Pons (tissue), 1 donor: ENCODE results near the gene PLIN1.

Experiments used
- DNase-seq: peaks from one replicate; pipeline ENCODE4 v3.0.0-alpha.2; 2016; ENCODE audit warnings: low spot score

Gene PLIN1

DNA sequence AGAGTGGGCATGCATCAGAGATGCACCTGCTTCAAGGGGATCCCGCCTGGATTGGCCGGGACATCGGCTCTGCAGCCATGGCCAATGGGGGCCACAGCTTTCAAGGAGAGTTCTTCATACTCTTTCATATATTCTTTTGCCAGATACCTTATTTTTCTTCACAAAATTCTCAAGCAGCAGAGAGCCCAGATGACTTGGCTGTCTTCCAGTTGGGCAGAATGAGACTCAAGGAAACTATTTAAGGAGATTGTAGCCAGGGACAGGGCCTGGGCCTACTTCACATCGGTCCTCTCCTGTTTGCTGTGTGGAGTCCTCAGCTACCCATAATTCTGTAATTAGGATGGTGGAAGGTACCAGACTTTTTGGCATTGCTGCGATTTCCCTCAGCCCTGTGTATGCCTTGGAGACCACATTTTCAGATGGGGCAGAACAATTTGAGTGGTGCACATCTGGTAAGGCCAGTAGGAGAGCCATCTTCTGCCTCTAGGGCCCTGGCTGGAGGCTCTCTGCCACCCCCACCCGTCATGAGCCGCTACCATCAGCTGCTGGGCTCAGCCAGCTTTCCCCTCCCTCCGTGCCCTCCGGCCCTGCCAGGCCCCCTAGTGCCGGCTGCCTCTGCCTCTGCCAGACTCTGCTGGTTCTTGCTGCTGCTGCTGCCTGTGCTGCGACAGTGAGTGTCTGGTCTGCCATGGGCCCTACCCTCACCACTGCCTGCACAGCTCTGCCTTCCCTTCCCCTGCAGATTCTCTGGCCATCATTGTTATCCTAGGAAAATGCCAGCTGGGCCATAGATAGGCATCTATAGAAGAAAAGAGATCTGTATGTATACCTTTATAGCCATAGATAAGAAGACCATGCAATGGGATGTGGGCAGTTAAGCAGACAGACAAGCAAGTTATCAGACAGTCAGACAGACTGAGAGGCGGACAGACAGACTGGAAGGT lies 6.7 kb downstream of the PLIN1 start:
- peak; percentile 18 for DNase-seq

DNA sequence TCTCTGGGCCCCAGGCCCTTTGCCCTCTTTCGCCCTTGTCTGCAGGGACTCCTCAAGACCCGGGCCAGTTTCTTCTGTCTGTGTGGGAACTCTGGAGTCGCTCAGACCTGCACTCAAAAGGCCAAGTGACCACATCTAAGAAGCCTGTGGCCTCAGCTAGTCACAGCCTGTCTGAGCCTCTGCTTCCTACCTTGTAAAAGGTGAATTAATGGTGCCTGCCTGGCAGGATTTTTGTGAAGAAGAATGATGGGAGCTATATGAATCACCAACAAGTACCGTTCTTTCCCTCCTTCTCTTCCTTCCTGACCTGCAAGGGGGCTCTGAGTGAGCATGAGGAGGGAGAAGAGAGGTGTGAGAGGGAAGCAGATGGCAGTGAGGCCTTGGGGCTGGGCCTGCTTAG lies 7.5 kb downstream of the PLIN1 start:
- DNase-seq, result no peak

DNA sequence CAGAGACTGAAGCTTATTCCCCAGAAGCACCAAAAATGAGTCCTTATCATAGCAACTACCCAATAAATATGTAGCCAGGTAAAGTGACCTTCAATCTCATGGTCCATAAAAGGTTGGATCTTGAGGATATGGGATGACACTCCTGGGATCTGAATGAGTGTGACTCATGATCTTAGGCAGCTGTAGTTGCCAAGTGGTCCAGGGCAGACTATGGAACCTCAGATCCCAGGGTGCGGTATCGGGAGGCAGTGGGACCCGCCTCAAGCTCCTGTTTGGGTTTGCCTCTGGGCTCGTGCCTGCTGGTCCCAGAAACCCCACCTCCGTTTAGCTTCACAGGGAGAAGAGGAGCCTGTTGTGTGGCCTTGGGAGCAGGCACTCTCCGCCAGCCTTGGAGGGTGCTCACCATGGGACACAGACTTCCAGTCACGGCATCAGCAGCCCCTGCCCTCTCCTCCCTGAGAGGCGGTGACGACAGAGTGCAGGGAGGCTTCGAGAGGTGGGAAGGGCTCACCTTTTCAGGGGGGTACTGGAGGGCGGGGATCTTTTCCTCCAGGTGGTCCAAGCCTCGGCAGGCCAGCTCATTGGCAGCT lies 8.1 kb downstream of the PLIN1 start:
- no peak for DNase-seq

DNA sequence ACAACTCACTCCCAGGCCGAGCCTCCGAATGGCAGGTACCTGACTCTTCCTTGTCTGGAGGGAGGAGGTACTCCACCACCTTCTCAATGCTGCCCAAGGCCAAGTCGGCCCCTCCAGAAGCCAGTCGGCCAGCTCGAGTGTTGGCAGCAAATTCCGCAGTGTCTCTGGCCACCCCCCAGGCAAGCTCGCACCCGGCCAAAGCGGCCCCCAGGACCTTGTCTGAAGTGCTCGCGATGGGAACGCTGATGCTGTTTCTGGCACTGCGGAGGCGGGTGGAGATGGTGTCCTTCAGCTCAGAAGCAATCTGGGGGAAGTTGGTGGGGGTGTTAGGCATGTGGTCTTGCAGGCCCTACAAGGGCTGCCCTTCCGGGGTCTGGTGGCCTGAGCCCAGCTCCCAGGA lies 9.2 kb downstream of the PLIN1 start:
- DNase-seq, result no peak

DNA sequence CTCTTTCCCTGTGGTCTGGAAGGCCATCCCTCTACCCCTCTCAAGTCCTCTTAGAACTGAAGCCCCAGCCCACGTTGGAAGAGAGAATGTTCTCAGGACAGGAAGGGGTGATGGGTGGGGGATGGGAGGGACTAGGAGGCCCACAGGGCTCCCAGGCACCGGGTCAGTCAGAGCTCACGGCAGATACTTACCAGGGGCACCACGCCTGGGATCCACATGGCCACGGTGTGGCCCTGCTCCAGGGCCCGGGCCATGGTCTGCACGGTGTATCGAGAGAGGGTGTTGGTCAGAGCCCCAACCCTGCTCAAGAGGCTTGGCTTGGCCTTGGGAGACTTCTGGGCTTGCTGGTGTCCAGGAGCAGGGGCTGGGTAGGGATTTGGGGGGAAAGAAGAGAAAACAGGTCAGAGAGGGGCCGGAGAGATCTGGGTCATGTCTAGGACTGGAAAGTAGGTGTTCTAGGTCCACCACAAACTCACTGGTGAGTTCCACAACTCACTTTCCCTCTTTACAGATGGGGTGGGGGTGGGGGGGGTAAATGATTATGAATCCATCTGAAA lies 9.8 kb downstream of the PLIN1 start:
- no peak for DNase-seq

- DNase-seq, result no peak
Observed at GRCh38 chr15:89668171-89668570, 11.0 kb downstream of the PLIN1 start.

DNA sequence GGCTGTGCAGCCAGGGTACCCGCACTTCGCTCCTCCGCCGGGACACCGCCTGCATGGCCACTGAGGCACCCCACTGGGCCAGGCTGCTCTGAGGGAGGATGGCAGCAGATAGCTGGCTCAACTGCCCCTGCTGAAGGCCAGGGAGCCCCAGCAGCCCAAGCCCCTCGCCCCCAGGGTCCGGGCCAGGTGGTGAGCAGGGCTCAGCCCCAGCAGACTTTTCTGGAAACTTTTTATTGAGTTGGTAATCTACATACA lies 11.5 kb downstream of the PLIN1 start:
- DNase-seq, result no peak

- DNase-seq, result no peak
Observed at GRCh38 chr15:89666858-89667705, 12.1 kb downstream of the PLIN1 start.

GRCh38 chr15:89666184-89666857 lies 12.8 kb downstream of the PLIN1 start:
- no peak for DNase-seq

- DNase-seq, result no peak
Observed at GRCh38 chr15:89665449-89666181, 13.6 kb downstream of the PLIN1 start.

DNA sequence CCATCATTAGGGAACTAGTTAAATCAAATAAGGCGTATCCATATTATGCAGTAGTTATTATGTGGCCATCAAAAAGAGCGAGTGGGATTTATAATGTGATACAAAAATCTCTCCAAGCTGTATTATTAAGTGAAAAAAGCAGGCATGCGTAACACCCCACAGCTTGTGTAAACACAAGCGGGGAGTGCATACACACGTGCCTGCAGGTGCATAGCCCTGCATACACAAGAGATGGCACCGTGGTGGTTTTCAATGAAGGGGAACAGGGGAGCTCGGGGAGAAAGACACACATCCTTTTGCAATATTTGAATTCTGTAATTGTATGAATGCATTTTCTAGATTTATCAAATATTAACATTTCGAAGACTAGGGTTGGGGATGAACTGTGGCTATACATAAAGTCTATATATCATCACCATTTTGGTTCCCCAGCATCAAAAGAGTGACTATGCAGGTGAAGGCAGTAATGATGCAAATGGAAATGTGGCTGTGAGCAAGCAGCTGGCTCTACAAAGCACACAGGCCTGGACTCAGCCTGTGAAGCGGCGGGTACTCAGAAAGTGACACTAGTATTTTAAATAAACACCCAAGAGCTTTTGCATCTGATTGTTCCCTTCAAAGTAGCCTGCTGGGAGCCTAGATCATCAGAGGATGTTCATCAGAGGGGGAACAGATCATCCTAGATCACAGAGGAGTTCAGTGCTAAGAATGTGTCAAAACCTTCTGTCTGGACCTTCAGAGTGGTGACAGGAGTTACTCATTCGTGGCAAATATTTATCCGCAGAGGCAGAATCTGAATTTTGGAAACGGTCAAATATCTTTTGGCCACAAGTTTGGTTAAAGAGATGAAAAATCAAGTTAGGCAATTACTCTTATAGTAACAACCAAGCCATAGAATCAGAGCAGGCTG lies 14.5 kb downstream of the PLIN1 start:
- DNase-seq, result no peak

GRCh38 chr15:89662893-89663626 lies 16.1 kb downstream of the PLIN1 start:
- no peak for DNase-seq

GRCh38 chr15:89660556-89660955 lies 18.6 kb downstream of the PLIN1 start:
- no peak for DNase-seq

GRCh38 chr15:89659295-89659694 lies 19.9 kb downstream of the PLIN1 start:
- DNase-seq, result no peak

DNA sequence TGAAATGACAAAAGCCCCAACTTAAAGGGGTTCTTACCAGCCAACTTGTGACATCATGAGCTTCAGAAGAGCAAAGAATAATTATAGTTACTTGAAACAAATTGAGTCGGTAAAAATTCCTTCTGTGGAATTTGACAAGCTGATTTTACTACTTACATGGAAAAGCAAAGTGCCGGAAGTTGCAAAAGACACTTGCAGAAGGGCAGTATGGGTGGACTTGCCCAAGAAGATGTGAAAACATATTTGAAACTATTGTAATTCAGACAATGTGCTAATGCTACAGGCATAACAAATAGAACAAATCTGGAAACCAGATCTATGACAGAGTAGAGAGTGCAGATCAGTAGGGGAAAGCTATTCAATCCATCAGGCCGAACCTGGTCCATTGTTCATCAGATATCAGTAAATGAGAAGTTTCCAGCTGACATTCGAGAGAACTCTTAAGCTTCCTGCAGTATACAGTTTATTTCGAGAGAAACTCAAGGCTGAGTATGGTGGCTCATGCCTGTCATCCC lies 21.4 kb downstream of the PLIN1 start:
- DNase-seq, result no peak

DNA sequence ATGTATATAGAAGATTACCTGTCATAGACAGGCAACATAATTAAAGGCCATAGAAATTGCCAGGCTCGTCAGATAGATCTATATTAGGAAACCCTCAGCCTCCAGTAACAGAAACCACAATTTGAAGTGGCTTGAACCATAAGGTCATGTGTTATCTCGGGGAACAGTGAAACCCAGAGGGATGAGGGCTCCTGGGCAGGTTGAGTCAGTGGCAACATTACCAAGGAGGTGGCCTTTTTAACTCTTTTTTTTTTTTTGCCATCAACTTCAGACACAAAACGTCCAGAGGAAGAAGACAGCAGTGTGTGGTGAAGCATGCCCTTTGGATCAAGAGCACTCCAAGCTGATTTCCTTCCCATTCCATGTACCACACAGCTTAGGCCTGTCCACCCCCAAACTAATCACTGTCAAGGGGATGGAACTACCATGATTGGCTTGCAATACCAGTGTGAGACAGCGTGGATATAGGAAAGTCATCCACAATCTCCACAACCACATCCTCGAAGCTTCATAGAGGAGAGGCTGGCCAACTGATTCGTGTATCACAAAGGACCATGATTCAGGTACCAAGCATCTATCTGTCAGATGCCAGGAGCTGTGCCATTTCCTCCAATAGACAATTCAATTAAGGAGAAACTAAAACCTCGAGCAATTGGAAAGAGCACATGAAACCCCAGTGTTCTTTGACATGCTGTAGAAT lies 22.9 kb downstream of the PLIN1 start:
- DNase-seq, result no peak

- no peak for DNase-seq
Observed at GRCh38 chr15:89654847-89655805, 24.0 kb downstream of the PLIN1 start, which contains the start of gene KIF7. Gene KIF7, minus strand, starts transcription at chr15:89655467. Its CDS starts 2,537 bp downstream, at chr15:89652930.
